Measurements from ENCODE around the gene ANKRD18B.
"Not testable (repeated sequence)": the region's sequence is repeated elsewhere in the genome, so short reads cannot be mapped to it uniquely, and the experiment has no call there.

The ANKRD18B gene

GRCh38 chr9:33523397-33524305 is at the start of gene ANKRD18B:
ANKRD18B (plus strand) TSS chr9:33524251; CDS start chr9:33524490, 239 bp downstream.
- DNase-seq, result peak; percentile 29

GRCh38 chr9:33475357-33475756 is 48.7 kb upstream of the ANKRD18B start:
- no peak for DNase-seq

- DNase-seq, result no peak
These were observed 47.5 kb upstream of the ANKRD18B start for GRCh38 chr9:33476503-33476902.

GRCh38 chr9:33480106-33480505 is 43.9 kb upstream of the ANKRD18B start:
- DNase-seq, result no peak

- DNase-seq, result no peak
These were observed 43.1 kb upstream of the ANKRD18B start for GRCh38 chr9:33480976-33481375.

- not testable (repeated sequence) for DNase-seq
These were observed 38.7 kb upstream of the ANKRD18B start for GRCh38 chr9:33485312-33485711.

- DNase-seq, result peak; percentile 80
These were observed 35.0 kb upstream of the ANKRD18B start for GRCh38 chr9:33489066-33489465.

- DNase-seq, result not testable (repeated sequence)
These were observed 30.2 kb upstream of the ANKRD18B start for GRCh38 chr9:33493819-33494218.

GRCh38 chr9:33498387-33498786 is 25.7 kb upstream of the ANKRD18B start:
- DNase-seq, result peak; percentile 23

GRCh38 chr9:33506626-33507370 is 17.3 kb upstream of the ANKRD18B start:
- DNase-seq, result peak; percentile 97

GRCh38 chr9:33510262-33511183 is 13.5 kb upstream of the ANKRD18B start:
- peak; percentile 65 for DNase-seq

- not testable (repeated sequence) for DNase-seq
These were observed 12.9 kb upstream of the ANKRD18B start for GRCh38 chr9:33511184-33511517.

- not testable (repeated sequence) for DNase-seq
These were observed 11.5 kb upstream of the ANKRD18B start for GRCh38 chr9:33512535-33512934.

- DNase-seq, result not testable (repeated sequence)
These were observed 8.6 kb upstream of the ANKRD18B start for GRCh38 chr9:33515342-33515995.

GRCh38 chr9:33516397-33516796 is 7.7 kb upstream of the ANKRD18B start:
- not testable (repeated sequence) for DNase-seq

- DNase-seq, result peak; percentile 48
These were observed 6.7 kb upstream of the ANKRD18B start for GRCh38 chr9:33517373-33517772.

GRCh38 chr9:33517934-33518577 is 6.0 kb upstream of the ANKRD18B start:
- peak; percentile 62 for DNase-seq

- not testable (repeated sequence) for DNase-seq
These were observed 2.2 kb upstream of the ANKRD18B start for GRCh38 chr9:33521861-33522260.

- DNase-seq, result no peak
These were observed 376 bp downstream of the ANKRD18B start for GRCh38 chr9:33524306-33524947.

- not testable (repeated sequence) for DNase-seq
These were observed 4.0 kb downstream of the ANKRD18B start for GRCh38 chr9:33528069-33528468.

- DNase-seq, result not testable (repeated sequence)
These were observed 9.9 kb downstream of the ANKRD18B start for GRCh38 chr9:33533958-33534357.
